ENCODE results near the gene RBBP8NL.

GRCh38 chr20:62415354-62416111 is 11.8 kb downstream of the RBBP8NL start:
- TF ChIP-seq POLR2A (IDR thresholded peaks at IDR 0.05; ENCODE audit: low read length) (no peak), GATA1 (IDR thresholded peaks at IDR 0.05; ENCODE audit: low read depth, low read length) (no peak)
